ENCODE results near the gene CRELD2.

The CRELD2 gene

DNA sequence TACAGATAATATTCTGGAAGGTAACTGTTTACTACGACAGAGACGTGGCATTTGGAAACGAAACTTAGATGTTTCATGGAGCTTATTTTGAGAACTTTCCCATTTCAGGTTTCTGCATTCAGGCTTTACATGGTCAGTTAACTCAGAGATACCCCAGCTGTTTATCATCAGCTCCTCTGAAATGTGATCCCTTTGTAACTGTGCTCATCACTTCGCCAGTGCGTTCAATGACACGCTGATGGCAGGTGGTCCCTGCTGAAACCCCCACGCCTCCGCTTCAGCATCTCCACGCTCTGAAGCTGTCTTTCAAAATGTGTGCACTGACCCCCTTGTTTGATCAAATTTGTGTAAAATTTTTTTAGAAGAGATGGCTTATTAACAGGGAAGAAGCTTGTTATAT lies 30.7 kb upstream of the CRELD2 start:
- no peak for FAIRE-seq

DNA sequence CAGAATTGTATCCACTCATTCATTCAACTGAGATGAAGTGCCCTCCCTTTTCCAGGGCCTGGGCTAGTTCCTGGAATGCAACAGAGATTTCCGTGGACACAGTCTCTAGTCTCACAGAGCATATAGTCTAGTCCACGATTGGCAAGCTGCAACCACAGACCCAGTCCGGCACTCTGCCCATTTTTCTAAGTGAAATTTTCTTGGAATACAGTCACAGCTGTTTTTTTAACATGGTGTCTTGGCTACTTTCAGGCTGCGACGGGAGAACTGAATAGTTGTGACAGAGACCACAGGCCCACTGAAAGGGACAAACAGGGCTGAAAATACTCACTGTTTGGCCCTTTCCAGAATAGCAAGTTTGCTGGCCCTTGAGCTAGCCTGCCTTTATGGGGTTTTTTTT lies 29.4 kb upstream of the CRELD2 start:
- no peak for FAIRE-seq

DNA sequence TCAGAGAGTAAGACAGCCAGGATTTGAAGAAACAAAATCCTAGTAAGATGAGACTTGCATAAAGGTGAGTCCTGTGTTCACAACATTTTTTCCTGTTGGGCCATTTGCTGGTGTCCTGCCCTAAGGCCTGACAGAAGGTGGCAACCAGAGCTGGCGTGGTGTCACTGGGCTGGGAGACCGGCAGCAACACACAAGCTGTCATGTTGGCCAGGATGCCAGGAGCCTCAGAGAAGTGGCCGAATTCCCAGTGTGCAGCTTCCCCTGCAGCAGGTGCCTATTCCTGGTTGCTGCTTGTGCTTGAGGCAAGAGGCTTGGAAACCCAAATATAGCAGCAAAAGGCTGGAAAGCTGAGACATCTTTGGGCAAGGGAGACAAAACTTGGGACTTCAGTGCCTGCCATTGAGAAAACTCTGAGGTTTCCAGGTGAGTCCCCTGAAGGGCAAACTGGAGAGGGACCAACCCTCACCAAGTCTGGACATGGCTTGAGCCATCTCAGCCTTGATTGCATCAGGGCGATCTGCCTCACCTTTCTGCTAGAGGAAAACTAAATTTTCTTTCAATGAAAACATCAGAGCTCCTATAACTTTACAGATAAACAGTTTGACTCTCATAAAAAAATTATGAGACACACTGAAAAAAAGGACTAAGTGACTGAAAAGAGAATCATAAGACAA lies 26.1 kb upstream of the CRELD2 start:
- no peak for FAIRE-seq

DNA sequence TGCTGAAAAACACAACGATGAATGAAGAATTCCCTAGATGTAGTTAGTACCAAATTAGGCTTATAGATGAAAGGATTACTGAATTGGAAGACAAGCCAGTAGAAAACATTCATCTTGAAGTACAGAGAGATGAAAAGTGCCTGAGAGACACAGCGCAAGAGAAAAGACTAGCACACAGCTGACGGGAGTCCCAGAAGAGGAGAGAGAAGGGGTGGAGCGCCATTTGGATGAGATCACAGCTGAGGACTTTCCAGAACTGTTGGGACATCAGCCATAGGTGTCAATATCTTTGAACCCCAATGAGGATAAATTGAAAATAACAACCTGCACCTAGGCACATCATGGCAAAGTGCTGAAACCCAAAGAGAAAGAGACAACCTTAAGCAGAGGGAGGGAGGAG lies 25.4 kb upstream of the CRELD2 start:
- no peak for FAIRE-seq

DNA sequence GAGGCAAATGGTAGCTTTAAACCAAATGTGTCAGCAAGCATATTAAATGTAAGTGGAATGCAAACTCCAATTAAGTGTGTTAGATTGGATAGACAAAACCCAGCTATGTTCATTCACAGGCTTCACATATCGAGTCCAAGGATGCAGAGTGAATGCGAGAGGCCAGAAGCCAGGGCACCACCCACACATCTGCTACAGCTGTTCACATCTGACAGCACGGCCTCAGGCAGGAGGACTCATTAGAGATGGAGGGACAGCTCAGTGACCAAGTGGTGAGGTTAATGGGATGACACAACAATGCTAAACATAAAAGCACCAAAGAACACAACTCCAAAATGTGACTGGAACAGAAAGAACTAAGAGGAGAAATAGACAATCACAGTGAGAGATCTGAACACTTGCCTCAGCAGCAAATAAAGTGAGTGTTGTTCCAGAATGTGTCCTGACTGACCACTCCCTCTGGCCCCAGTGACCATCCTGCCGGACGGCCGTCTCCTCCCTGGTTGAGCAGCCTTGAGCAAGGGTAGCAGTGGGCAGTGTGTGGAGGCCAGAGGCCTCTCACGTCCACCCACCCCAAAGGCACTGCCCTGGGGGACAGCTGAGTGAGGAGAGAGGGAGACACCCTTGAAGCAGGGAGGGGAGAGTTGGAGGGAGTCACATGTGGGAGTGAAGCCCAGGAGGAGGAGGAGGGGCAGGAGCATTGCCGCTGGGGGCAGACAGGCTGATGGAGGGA lies 23.9 kb upstream of the CRELD2 start:
- no peak for FAIRE-seq

DNA sequence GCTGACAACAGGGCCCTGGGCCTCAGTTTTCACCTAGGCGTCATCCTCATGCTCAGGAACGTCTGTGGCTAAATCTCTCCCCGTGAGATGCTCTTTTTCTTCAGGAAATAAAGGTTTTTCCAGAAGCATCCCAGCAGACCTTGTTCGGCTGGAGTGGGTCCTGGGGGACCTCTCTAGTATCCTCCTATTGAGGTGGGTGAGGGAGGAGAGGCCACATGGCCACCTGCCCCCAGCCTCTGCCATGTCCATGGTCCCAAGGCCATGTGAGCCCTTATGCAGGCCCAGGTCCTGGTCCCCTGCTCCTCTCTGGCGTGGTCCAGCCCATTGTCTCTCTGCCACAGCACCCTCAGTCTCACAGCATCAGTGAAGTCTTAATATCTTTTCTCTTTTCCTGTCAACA lies 22.2 kb upstream of the CRELD2 start:
- FAIRE-seq = no peak

DNA sequence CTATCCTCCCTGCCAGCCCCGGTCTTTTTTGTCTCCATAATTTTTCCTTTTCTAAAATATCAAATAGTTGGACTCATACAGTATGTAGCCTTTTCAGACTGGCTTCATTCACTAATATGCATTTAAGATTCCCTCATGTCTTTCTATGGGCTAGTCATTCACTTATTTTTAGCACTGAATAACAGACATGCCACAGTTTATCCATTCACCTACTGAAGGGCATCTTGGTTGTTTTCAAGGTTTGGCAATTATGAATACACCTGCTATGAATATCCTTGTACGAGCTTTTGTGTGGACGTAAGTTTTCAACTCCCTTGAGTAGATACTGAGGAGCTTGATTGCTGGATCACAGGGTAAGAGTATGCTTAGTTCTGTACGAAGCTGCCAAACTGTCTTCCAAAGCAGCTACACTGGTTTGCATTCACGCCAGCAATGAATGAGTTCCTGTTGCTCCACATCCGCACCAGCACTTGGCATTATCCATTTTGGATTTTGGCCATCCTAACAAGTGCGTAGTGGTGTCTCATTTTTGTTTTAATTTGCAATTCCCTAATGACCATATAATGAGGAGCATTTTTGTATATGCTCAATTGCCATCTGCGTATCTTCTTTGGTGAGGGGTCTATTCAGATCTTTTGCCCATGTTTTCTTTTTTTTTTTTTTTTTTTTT lies 21.3 kb upstream of the CRELD2 start:
- no peak for FAIRE-seq

DNA sequence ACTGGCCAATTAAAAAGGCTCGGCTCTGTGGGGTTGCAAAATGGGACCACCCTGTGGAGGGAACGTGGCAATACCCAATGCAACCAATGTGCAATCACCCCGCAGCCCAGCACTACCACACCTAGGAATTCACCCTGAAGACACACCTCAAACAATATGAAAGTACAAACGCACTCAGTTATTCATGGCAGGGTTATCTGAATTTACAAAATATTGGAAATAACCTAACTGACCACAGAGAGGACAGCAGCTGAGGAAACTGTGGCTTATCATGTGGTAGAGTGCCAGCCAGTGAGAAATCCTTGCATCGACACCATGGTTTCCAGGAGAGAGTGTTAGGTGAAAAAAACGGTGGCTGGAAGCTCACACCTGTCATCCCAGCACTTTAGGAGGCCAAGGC lies 18.9 kb upstream of the CRELD2 start:
- no peak for FAIRE-seq

DNA sequence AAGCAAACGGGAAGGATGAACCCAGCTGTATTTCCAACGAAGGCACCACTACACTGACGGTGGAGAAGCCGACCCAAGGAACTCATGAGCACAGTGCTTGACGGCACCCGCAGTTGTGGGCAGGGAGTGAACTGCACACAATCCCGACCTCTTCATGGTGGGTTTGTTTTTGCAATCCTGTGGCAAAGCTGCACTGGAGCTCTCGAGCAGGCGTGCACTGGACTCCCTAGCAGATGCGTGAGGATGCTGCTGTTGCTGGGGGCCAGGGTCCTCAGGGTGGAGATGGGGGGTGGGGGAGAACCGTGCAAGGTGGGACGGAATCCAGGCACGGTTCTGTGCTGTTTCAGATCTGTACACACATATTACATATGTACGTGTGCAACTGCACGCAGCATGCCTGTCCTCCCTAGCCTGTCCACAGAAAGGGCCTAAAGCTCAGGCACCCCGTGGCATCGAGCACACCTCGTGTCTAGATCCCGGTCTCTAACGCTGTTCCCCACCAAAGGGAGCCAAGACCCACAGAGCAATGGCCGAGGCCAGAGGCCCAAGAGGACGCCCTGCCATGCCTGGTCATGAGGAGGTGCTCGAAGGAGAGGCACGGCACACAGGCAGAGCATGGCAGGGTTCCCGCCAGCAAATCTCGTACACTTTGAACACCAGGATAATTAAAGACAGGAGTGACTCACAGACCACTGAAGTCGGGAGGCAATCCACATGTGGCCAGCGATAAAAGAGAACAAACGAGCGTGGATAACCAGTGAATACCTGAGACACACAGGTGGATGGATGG lies 17.8 kb upstream of the CRELD2 start:
- no peak for FAIRE-seq

DNA sequence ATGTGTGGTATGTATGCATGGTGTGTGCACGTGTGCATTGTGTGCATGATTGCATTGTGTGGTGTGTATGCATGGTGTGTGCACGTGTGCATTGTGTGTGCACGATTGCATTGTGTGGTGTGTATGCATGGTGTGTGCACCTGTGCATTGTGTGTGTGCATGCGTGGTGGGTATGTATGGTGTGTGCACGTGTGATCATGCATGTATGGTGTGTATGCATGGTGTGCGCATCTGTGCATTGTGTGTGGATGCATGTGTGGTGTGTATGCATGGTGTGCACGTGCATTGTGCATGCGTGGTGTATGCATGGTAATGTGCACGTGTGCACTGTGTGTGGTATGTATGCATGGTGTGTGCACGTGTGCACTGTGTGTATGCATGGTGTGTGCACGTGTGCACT lies 17.0 kb upstream of the CRELD2 start:
- FAIRE-seq = no peak

DNA sequence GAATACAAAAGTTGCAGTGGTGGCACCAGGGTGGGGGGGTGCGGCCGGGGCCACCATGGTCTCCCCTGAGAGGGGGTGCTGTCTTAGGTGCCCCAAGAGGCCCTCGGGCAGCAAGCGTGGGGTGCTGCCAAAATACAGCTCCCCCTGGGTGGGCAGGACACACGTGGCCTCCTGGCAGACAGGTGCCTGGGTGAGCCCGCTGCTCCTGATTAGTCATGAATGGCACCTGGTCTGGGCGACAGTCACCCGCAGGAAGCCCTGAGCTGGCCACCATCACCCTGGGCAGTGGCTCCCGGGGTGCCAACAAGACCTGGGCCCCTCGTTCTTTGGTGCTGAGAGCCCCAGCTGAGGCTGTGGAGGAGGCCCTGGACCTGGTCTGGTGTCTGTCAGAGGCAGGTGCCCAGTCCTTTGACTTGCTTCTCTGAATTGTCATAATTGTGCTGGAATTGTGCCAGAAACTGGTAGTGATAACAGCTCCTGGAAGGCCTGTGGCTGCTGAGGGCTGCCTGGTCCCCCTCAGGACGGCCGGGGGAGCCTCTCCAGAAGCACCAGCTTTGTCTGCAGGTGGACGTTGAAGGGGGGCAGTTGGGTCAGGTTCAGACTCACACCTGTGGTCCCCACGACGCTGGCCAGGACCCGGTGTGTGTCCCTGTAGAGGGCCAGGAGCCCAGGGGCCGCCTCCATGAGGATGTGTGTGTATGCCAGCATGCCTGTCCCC lies 15.0 kb upstream of the CRELD2 start:
- no peak for FAIRE-seq

DNA sequence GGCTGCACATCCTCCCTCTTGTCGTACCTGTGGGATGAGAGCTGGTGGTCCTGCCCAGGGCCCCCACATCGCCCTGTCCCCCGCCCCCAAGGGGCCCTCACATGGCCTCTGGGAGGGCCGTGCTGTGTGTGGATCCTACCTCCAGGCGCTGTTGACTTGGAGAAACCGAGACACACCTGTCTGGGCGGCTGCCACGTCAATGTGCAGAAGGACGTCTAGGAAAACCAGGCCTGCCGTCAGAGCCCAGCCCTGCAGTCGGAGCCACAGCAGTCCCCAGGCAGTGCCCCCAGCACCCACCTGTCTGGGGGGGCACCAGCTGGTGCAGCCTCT lies 14.4 kb upstream of the CRELD2 start:
- FAIRE-seq = no peak

DNA sequence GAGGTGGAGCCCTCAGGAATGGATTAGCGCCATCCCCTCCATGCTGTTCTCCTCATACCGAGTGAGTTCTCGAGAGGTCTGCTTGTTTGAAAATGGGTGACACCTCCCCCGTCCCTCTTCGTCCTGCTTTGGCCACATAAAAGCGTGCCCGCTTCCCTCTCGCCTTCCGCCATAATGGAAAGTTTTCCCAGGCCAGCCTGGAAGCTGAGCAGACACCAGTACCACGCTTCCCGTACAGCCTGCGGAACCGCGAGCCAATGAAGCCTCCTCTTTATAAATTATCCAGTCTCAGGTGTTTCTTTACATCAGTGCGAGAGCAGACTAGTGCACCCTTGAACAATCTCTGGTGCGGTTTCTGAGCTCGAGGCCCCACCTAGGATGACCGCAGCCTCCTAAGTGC lies 13.0 kb upstream of the CRELD2 start:
- FAIRE-seq = no peak

DNA sequence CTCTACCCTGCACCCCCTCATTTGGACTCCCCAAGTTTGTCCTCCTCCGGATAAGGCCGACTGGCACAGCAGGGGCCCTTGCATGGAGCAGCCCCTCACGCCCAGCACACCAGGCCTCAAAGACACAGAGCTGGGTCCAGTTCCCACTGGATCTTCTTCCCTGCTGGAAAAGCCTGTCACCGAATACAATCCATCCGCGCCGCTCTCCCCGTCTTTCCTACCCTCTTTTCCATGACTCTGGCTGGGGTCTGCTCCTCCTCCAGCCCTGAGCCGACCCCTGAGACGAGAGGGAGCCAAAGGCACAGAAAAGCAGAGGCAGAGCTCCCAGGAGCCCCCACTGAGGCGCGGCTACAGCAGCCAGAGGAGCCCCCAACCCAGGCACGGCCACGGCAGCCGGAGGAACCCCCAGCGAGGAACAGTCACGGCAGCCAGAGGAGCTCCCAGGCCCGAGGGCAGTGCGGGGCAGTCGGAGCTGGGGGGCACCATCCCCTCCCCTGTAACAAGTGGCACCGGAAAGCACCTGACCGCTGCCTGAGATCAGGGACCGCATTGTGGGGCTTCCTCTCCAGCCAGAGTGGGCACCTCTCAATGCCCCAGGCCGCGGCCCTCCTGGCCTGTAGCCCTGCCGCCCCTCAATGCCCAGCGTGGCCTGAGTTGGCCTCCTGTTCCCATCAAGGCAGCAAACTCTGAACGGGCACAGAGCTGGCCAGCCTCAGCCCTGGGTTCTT lies 12.2 kb upstream of the CRELD2 start:
- no peak for FAIRE-seq

DNA sequence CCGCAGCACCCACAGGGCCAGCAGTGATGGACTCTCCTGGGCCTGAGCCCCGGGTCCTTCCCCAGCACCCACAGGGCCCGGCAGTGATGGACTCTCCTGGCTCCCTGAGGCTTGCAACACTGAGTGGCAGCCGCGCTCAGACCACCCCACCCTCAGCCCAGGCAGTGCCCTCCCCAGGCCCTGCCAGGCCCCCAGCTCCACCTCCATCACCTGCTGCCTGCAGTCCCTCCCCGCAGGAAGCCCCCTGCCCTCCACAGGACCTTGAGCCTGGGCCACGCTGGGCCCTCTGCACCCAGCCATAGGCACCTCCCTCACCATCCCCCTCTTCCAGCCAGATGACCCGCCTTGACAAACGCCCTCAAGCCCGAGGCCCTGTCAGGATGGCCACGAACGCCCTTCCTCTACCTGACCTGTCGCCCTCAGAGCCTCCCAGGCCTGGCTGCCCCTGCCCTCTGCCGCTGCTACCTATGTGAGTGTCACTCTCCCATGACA lies 11.6 kb upstream of the CRELD2 start:
- no peak for FAIRE-seq

DNA sequence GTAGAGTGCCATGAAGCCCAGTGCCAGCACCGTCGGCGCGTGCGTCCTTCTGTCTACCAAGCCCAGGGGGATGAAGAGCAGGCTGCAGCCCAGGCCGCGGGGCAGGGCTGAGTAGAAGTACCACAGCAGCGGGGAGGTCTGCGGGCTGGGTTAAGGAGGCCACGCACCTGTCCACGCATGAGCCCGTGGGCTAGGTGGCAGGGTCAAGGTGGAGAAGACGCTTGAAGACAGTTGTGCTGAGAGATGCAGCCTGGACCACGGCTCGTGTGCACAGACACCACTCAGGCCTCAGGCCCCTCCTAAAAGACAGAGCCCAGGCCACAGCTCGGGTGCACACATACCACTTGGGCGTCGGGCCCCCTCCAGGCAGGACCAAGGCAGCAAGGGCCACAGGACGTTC lies 10.6 kb upstream of the CRELD2 start:
- FAIRE-seq = no peak

DNA sequence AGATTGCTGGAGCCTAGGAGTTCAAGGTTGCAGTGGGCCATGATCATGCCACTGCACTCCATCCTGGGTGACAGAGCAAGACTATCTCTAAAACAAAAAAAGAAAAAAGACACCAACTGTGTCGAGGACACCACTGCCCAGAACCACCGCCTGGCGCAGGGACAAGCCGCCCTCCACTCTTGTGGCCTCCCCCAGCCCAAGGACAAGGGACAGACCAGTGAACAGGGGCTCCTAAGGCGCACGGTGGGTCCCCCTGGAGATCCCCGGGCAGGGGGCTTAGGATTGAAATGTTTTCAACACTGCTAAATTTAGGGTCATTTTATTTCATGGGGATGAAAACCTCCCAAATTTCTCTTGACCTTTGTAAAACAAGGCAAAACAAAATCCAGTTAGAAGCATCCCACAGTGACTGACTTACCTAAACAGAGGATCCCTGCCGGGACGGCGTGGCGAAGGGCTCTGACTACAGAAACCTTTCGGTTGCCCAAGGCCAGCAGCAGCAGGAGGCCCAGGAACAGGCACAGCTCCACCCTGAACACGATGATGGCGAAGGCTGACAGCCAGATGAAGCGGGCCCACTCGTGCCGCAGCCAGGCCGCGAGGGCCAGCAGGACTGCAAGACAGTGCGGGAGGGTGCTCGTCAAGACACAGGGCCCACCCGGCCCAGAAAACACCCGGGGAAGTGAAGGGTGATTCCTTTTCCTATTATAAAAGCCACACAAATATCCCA lies 8.8 kb upstream of the CRELD2 start:
- no peak for FAIRE-seq

DNA sequence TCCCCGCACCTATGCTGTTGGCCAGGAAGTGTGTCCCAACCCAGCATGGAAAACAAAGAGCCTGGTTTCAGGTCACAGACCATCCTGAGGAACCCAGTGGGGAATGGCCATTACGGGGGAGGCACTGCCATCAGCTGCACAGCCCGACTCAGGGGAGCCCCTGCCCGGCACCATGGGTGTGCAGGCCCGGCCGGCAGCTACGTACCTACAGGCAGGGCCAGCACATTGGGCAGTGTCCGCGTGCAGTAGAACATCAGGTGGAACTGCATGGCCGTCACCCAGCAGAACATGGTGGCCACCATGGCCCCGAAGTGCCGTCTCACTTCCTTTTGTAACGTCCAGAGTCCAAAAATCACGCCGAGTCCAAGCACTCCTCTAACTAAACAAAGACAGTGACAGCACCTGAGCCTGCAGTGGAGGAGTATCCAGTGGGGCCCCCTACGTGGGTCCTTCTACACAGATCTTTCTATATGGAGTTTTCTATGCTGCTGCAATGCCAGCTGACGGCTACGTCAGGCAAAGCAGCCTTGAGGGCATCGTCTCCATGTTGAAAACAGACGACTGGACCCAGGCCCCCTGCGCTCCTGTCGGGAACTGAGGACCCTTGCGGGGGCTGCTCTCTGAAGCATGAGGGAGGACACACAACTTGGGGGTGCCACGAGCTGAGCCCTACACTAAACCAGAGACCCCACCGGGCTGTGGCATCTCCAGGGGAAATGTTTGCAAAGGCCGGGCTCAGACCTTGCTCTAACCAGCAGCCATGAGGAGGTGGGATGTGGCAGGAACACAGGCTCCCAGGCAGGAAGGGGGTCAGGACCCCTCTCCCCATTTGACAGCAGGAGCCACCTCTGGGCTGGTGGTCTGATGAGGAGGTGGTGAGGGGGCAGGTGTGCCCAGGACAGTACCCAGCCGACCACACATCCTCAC lies 7.9 kb upstream of the CRELD2 start:
- no peak for FAIRE-seq

DNA sequence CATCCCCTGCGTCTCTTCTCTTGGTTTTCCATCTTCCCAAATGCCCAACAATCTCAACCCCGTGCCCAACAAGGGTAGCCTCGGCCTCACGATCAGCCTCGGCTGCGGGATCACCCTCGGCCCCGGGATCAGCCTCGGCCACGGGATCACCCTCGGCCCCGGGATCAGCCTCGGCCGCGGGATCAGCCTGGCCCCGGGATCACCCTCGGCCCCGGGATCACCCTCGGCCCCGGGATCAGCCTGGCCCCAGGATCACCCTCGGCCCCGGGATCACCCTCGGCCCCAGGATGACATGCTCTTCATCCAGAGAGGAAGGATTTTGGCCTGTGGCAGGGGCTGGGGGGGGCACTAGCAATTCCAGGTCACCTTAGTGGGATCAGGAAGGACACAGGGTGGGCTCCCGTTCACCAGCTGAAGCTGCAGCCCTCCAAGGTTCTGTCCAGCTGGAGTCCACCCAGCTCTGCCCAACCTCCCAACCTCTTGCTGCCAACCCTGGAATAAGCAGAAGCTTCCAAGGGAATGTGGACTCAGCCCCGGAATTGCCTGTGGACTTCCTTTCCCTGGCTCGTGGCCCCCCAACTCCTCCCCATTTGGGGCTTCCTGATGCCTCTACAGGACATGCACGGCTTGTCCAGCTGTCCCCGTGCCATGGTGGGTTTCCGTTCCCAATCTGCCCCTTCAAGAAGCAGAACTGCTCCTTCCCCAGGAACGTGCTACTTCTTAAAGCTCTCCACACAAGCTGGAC lies 6.4 kb upstream of the CRELD2 start:
- FAIRE-seq = no peak
